ENCODE results near the gene HEBP2. TPM values are rescaled to one million over a fixed set of nuclear protein-coding genes. Genes with fewer than 3 reads are reported as not detected.

The HEBP2 gene
- total and polyA plus RNA-seq, 2 donors from 2014 or later = 62.6 to 66.5 TPM

DNA sequence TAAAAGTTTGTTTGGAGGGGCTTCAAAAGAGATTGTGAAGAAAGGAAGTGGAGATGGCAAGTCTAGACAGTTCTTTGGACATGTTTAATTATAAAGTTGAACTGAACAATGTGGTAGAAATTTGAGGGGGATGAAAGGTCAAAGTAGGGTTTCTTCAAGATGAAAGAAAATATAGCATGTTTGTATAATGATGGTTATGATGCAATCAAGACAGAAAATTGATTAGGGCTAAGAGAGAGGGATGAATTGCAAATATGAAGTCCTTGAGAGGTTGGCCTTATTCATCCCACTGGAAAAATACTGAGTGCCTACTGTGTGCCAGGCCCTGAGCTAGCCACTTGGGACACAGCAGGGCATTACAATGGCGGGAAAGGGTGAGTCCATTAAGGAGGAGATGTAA, 57.6 kb downstream of the HEBP2 start:
- intact Hi-C loops (cut with DNase I) = no loop called here

GRCh38 chr6:138464085-138464484, 60.1 kb downstream of the HEBP2 start:
- no peak overlapping the region for H3K4me3 ChIP-seq (ENCODE audit: low read length in 3 of 3)
- H3K27ac ChIP-seq (ENCODE audit: low read depth in 2 of 2, low read length in 2 of 2) = no peak overlapping the region
- H3K9ac ChIP-seq (ENCODE audit: low read length in 3 of 3) = no peak overlapping the region
- intact Hi-C loops (cut with DNase I) = no loop called here
- DNase-seq (peak in 1 of 5 donors; percentile 66), FAIRE-seq (no peak)
- H3K27me3 ChIP-seq (ENCODE audit: control insufficient read depth, insufficient read depth, low read length) = no peaks in the 10 kb centered on the region
- H3K36me3 ChIP-seq (ENCODE audit: control insufficient read depth in 2 of 3, insufficient read depth in 3 of 3, low read length in 3 of 3) = peaks cover 0 to 10% (median 8%) of the 10 kb centered on the region in 3 donors
- H3K9me3 ChIP-seq (ENCODE audit: control insufficient read depth in 2 of 3, insufficient read depth in 1 of 3, low read length in 3 of 3) = no peaks in the 10 kb centered on the region
- no peaks in the 10 kb centered on the region for H3K4me1 ChIP-seq (ENCODE audit: control insufficient read depth in 2 of 3, insufficient read depth in 2 of 3, low read depth in 1 of 3, low read length in 3 of 3)
- TF ChIP-seq, protein P1, sequence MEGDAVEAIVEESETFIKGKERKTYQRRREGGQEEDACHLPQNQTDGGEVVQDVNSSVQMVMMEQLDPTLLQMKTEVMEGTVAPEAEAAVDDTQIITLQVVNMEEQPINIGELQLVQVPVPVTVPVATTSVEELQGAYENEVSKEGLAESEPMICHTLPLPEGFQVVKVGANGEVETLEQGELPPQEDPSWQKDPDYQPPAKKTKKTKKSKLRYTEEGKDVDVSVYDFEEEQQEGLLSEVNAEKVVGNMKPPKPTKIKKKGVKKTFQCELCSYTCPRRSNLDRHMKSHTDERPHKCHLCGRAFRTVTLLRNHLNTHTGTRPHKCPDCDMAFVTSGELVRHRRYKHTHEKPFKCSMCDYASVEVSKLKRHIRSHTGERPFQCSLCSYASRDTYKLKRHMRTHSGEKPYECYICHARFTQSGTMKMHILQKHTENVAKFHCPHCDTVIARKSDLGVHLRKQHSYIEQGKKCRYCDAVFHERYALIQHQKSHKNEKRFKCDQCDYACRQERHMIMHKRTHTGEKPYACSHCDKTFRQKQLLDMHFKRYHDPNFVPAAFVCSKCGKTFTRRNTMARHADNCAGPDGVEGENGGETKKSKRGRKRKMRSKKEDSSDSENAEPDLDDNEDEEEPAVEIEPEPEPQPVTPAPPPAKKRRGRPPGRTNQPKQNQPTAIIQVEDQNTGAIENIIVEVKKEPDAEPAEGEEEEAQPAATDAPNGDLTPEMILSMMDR (IDR thresholded peaks at IDR 0.05; ENCODE audit: borderline replicate concordance, extremely low read depth, insufficient read depth) = no peak

More for the DNA sequence above, 57.6 kb downstream of the HEBP2 start:
- FAIRE-seq (no peak), DNase-seq (no peak)
- Histone ChIP-seq H3K27ac (ENCODE audit: low read depth in 2 of 2, low read length in 2 of 2) (no peak overlapping the region), H3K36me3 (ENCODE audit: control insufficient read depth in 2 of 3, insufficient read depth in 3 of 3, low read length in 3 of 3) (peaks cover 0 to 9% (median 8%) of the 10 kb centered on the region in 3 donors), H3K9me3 (ENCODE audit: control insufficient read depth in 2 of 3, insufficient read depth in 1 of 3, low read length in 3 of 3) (no peaks in the 10 kb centered on the region), H3K27me3 (ENCODE audit: control insufficient read depth, insufficient read depth, low read length) (no peaks in the 10 kb centered on the region), H3K4me3 (ENCODE audit: low read length in 3 of 3) (no peak overlapping the region), H3K4me1 (ENCODE audit: control insufficient read depth in 2 of 3, insufficient read depth in 2 of 3, low read depth in 1 of 3, low read length in 3 of 3) (no peaks in the 10 kb centered on the region), H3K9ac (ENCODE audit: low read length in 3 of 3) (no peak overlapping the region)
- TF ChIP-seq, protein P1 (IDR thresholded peaks at IDR 0.05; ENCODE audit: borderline replicate concordance, extremely low read depth, insufficient read depth) = no peak

GRCh38 chr6:138465007-138465645, 61.1 kb downstream of the HEBP2 start:
- FAIRE-seq (no peak), DNase-seq (no peak)
- intact Hi-C loops (cut with DNase I) = no loop called here
- TF ChIP-seq, protein P1 (IDR thresholded peaks at IDR 0.05; ENCODE audit: borderline replicate concordance, extremely low read depth, insufficient read depth) = no peak
- Histone ChIP-seq H3K4me3 (ENCODE audit: low read length in 3 of 3) (no peak overlapping the region), H3K9me3 (ENCODE audit: control insufficient read depth in 2 of 3, insufficient read depth in 1 of 3, low read length in 3 of 3) (no peaks in the 10 kb centered on the region), H3K36me3 (ENCODE audit: control insufficient read depth in 2 of 3, insufficient read depth in 3 of 3, low read length in 3 of 3) (peaks cover 0 to 11% (median 8%) of the 10 kb centered on the region in 3 donors), H3K27ac (ENCODE audit: low read depth in 2 of 2, low read length in 2 of 2) (no peak overlapping the region), H3K9ac (ENCODE audit: low read length in 3 of 3) (no peak overlapping the region), H3K4me1 (ENCODE audit: control insufficient read depth in 2 of 3, insufficient read depth in 2 of 3, low read depth in 1 of 3, low read length in 3 of 3) (no peaks in the 10 kb centered on the region), H3K27me3 (ENCODE audit: control insufficient read depth, insufficient read depth, low read length) (no peaks in the 10 kb centered on the region)
